IPS-15b (cell line): ENCODE data around the gene OSBPL10.

Experiments
- H3K27me3 ChIP-seq: one replicate; pipeline ENCODE4 v1.6.1; 2013; ENCODE audit warnings: low read length; ENCODE audit not compliant: control insufficient read depth, insufficient read depth
- H3K36me3 ChIP-seq: one replicate; pipeline ENCODE4 v1.6.1; 2013; ENCODE audit warnings: low read length; ENCODE audit not compliant: control insufficient read depth, insufficient read depth
- H3K4me1 ChIP-seq: one replicate; pipeline ENCODE4 v1.6.1; 2013; ENCODE audit warnings: mild to moderate bottlenecking, low read length; ENCODE audit not compliant: control insufficient read depth, insufficient read depth
- H3K4me3 ChIP-seq: one replicate; pipeline ENCODE4 v1.5.1; 2013; ENCODE audit warnings: low read depth, low read length
- H3K9ac ChIP-seq: one replicate; pipeline ENCODE4 v1.6.1; 2013; ENCODE audit warnings: low read depth, mild to moderate bottlenecking, low read length
- H3K9me3 ChIP-seq: one replicate; pipeline ENCODE4 v1.6.1; 2013; ENCODE audit warnings: mild to moderate bottlenecking, low read length; ENCODE audit not compliant: control insufficient read depth, insufficient read depth

OSBPL10 gene

DNA sequence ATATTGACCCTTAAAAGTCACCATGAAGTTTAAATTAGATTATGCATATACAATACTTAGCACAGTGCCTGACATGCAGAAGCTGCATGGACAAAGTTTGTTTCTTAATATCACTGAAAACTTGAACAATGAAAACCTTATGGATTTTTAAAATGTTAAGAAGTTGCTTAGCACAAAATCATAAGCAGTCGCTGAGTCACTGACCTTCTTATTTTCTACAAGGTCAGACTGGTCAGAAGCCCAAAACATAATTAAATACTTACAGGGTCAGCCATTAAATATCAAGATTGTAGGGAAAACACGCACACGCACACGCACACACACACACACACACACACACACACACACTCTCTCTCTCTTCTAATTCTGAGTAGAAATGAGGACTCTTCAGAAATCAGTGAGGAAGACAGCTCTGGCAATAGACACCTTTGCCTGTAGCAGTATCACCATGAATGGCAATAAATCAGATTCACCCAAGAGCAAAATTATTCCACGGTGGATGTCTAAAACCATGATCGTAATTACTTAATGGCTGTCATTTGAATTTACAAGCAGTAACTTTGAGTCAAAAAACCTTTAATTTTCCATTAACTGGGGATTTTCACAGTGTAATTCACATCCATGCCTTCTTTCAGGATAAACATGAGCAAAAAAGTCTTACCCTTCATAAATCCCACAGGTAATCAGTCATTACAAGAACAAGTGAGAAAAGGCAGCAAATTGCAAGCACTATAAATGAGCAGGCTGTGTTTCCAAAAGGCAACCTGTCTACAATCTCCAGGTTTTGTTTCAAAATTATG, 147.5 kb downstream of the OSBPL10 start:
- H3K4me3 ChIP-seq, result no peak overlapping the region
- peaks cover 12% of the 10 kb centered on the region for H3K4me1 ChIP-seq
- H3K9me3 ChIP-seq, result no peaks in the 10 kb centered on the region
- no peak overlapping the region for H3K9ac ChIP-seq
- no peaks in the 10 kb centered on the region for H3K27me3 ChIP-seq
- H3K36me3 ChIP-seq, result no peaks in the 10 kb centered on the region

DNA sequence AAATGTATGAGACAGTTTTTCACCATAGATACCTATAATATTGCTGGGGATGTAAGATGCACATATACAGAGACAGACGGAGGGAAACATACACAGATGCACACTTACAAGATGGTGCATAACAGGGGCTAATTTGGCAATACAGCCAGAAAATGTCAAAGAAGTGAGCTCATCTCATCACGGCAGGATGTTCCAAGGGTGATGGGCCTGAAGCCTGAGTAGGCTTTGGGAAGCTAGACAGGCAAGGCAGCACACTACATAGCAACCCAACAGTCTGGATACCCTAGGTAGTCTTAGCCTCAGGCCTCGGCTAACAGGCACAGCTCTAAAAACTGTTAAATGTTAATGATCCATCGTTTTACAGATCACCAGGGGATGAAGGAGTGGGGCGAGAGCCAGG, 148.5 kb downstream of the OSBPL10 start:
- peaks cover 12% of the 10 kb centered on the region for H3K4me1 ChIP-seq
- H3K9ac ChIP-seq, result no peak overlapping the region
- H3K4me3 ChIP-seq, result no peak overlapping the region

GRCh38 chr3:31831591-31831990, 149.5 kb downstream of the OSBPL10 start:
- Histone ChIP-seq H3K36me3 (no peaks in the 10 kb centered on the region), H3K4me3 (no peak overlapping the region), H3K9me3 (no peaks in the 10 kb centered on the region), H3K27me3 (no peaks in the 10 kb centered on the region), H3K4me1 (peaks cover 9% of the 10 kb centered on the region), H3K9ac (no peak overlapping the region)

More for the DNA sequence above, 148.5 kb downstream of the OSBPL10 start:
- no peaks in the 10 kb centered on the region for H3K27me3 ChIP-seq
- H3K9me3 ChIP-seq, result no peaks in the 10 kb centered on the region
- H3K36me3 ChIP-seq, result no peaks in the 10 kb centered on the region

DNA sequence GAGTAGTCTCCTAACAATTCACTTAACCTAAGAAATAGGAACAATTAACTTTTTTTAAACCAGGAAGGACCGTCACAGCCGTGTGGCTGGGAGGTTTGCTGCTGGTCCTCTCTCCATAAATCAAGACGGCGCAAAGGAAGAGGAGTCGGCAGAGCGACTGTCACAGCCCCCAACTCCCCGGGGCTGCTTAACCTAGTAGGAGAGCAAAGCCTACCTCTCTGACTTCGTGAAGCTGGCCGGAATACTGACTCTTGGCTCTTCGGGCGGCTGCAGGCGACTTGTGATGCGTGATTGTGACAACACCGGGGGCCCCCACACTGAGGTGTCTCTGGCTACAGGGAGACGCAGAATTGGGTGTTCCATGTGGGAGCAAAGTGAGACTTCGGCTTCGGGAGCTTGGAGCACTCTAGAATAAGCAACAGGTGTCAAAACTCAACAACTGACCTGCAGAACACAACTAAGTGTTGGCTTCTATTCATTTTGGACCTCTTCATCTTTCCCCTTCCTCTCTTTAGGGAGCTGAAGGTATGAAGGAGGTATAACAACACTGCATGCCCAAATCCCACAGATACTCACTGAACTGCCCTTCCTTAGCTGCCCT, 151.1 kb downstream of the OSBPL10 start:
- Histone ChIP-seq H3K36me3 (no peaks in the 10 kb centered on the region), H3K9ac (no peak overlapping the region), H3K9me3 (no peaks in the 10 kb centered on the region), H3K4me1 (peaks cover 7% of the 10 kb centered on the region), H3K4me3 (no peak overlapping the region), H3K27me3 (no peaks in the 10 kb centered on the region)

GRCh38 chr3:31829010-31829409, 152.1 kb downstream of the OSBPL10 start:
- H3K9ac ChIP-seq, result no peak overlapping the region
- H3K9me3 ChIP-seq, result no peaks in the 10 kb centered on the region
- H3K4me1 ChIP-seq, result peaks cover 7% of the 10 kb centered on the region
- H3K27me3 ChIP-seq, result no peaks in the 10 kb centered on the region
- H3K4me3 ChIP-seq, result no peak overlapping the region
- no peaks in the 10 kb centered on the region for H3K36me3 ChIP-seq

DNA sequence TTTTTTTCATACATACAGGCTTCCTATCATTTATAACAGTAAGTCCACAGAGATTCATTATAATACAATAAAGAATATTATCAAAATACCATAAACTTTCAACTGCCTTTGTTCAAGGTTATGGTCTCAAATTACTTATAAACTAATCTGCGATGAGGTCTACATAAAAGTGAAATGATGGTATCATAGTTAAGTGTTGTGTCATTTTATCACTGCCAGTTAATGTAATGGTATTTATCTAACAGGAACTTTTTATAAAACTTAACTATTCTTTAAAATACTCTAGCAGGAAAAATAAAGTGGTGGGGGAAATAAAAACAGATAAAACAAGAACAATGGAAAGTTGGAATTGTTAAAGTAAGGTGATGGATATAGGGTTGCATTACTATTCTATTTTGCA, 153.1 kb downstream of the OSBPL10 start:
- Histone ChIP-seq H3K4me3 (no peak overlapping the region), H3K4me1 (peaks cover 7% of the 10 kb centered on the region), H3K9me3 (no peaks in the 10 kb centered on the region), H3K9ac (no peak overlapping the region), H3K36me3 (no peaks in the 10 kb centered on the region), H3K27me3 (no peaks in the 10 kb centered on the region)

- no peaks in the 10 kb centered on the region for H3K36me3 ChIP-seq
- H3K27me3 ChIP-seq, result no peaks in the 10 kb centered on the region
- H3K4me1 ChIP-seq, result peaks cover 2% of the 10 kb centered on the region
- no peak overlapping the region for H3K4me3 ChIP-seq
- H3K9me3 ChIP-seq, result no peaks in the 10 kb centered on the region
- H3K9ac ChIP-seq, result no peak overlapping the region
Observed at GRCh38 chr3:31823184-31823583, 157.9 kb downstream of the OSBPL10 start.

- no peaks in the 10 kb centered on the region for H3K9me3 ChIP-seq
- peaks cover 6% of the 10 kb centered on the region for H3K36me3 ChIP-seq
- no peaks in the 10 kb centered on the region for H3K27me3 ChIP-seq
- H3K9ac ChIP-seq, result no peak overlapping the region
- no peak overlapping the region for H3K4me3 ChIP-seq
- H3K4me1 ChIP-seq, result peaks cover 2% of the 10 kb centered on the region
Observed at GRCh38 chr3:31821118-31821517, 159.9 kb downstream of the OSBPL10 start.

- Histone ChIP-seq H3K4me3 (no peak overlapping the region), H3K9me3 (no peaks in the 10 kb centered on the region), H3K9ac (no peak overlapping the region), H3K27me3 (no peaks in the 10 kb centered on the region), H3K36me3 (peaks cover 6% of the 10 kb centered on the region), H3K4me1 (peaks cover 2% of the 10 kb centered on the region)
Observed at GRCh38 chr3:31819441-31819840, 161.6 kb downstream of the OSBPL10 start.

DNA sequence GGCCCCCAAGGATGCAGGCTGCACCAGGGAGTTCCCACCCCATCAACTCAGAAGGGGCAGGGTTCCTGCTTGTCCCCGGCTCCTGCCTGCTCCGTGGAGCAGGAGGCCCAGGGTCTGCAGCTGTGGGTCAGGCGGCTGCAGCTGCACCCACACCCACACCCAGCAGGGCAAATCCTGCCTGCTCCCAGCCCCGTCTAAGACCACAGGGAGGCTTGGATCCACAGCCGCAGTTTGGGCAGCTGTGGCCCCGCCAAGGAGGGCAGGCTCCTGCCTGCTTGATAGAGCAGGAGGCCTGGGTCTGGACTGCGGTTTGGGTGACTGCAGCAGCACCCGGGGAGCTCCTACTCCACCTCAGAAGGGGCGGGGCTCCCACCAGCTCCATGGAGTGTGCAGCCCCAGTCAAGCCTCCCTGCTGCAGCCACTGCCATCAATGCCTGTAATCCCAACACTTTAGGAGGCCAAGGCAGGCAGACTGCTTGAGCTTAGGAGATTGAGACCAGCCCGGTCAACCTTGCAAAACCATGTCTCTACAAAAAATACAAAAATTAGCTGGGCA, 163.6 kb downstream of the OSBPL10 start:
- Histone ChIP-seq H3K4me3 (no peak overlapping the region), H3K36me3 (peaks cover 6% of the 10 kb centered on the region), H3K4me1 (peaks cover 2% of the 10 kb centered on the region), H3K9ac (no peak overlapping the region), H3K27me3 (no peaks in the 10 kb centered on the region), H3K9me3 (no peaks in the 10 kb centered on the region)

GRCh38 chr3:31815631-31816440, 165.2 kb downstream of the OSBPL10 start:
- H3K4me3 ChIP-seq, result no peak overlapping the region
- H3K36me3 ChIP-seq, result peaks cover 6% of the 10 kb centered on the region
- H3K4me1 ChIP-seq, result peaks cover 5% of the 10 kb centered on the region

More at GRCh38 chr3:31815631-31816440, 165.2 kb downstream of the OSBPL10 start:
- no peaks in the 10 kb centered on the region for H3K9me3 ChIP-seq
- H3K9ac ChIP-seq, result no peak overlapping the region
- no peaks in the 10 kb centered on the region for H3K27me3 ChIP-seq
